GM19468 (cell line): ENCODE data around the gene SUN1.
"Not testable (repeated sequence)": the region's sequence is repeated elsewhere in the genome, so short reads cannot be mapped to it uniquely, and the experiment has no call there.

Source experiments
- ATAC-seq: cut with Tn5 transposase; IDR thresholded peaks from one replicate; pipeline ENCODE4 v1.9.1; 2021; ENCODE audit warnings: mild to moderate bottlenecking, moderate library complexity, moderate number of reproducible peaks; ENCODE audit not compliant: unreplicated experiment; ENCODE audit errors: extremely low read depth

SUN1 gene

GRCh38 chr7:831596-832166 is 595 bp upstream of the SUN1 start:
- ATAC-seq = no peak

- ATAC-seq = no peak
Measured at GRCh38 chr7:832968-833424, 720 bp downstream of the SUN1 start.

GRCh38 chr7:833601-834258 is 1.5 kb downstream of the SUN1 start:
- no peak for ATAC-seq

- no peak for ATAC-seq
Measured at GRCh38 chr7:834277-834676, 2.0 kb downstream of the SUN1 start.

GRCh38 chr7:835021-835420 is 2.7 kb downstream of the SUN1 start:
- ATAC-seq = no peak

- no peak for ATAC-seq
Measured at GRCh38 chr7:835485-836401, 3.5 kb downstream of the SUN1 start.

GRCh38 chr7:836429-836828 is 4.2 kb downstream of the SUN1 start:
- no peak for ATAC-seq

- ATAC-seq = no peak
Measured at GRCh38 chr7:837001-837400, 4.7 kb downstream of the SUN1 start.

- no peak for ATAC-seq
Measured at GRCh38 chr7:840001-840600, 7.8 kb downstream of the SUN1 start.

- no peak for ATAC-seq
Measured at GRCh38 chr7:841943-842342, 9.7 kb downstream of the SUN1 start.

GRCh38 chr7:842431-843031 is 10.3 kb downstream of the SUN1 start:
- no peak for ATAC-seq

- no peak for ATAC-seq
Measured at GRCh38 chr7:843230-843629, 11.0 kb downstream of the SUN1 start.

- ATAC-seq = no peak
Measured at GRCh38 chr7:844043-844442, 11.8 kb downstream of the SUN1 start.

- no peak for ATAC-seq
Measured at GRCh38 chr7:844514-844913, 12.2 kb downstream of the SUN1 start.

- ATAC-seq = no peak
Measured at GRCh38 chr7:845091-845490, 12.8 kb downstream of the SUN1 start.

GRCh38 chr7:845731-846130 is 13.5 kb downstream of the SUN1 start:
- no peak for ATAC-seq

- not testable (repeated sequence) for ATAC-seq
Measured at GRCh38 chr7:846958-847650, 14.8 kb downstream of the SUN1 start.

- ATAC-seq = not testable (repeated sequence)
Measured at GRCh38 chr7:847728-848127, 15.5 kb downstream of the SUN1 start.

- ATAC-seq = no peak
Measured at GRCh38 chr7:849145-849544, 16.9 kb downstream of the SUN1 start.

- no peak for ATAC-seq
Measured at GRCh38 chr7:849781-850180, 17.5 kb downstream of the SUN1 start.
